NB4 (cell line): ENCODE results near the gene CAPN12.

ENCODE experiments used
- DNase-seq: peaks from one replicate; pipeline ENCODE4 v3.0.0; 2010; ENCODE audit warnings: low read depth
- H3K4me3 ChIP-seq: one replicate; pipeline ENCODE4 v1.5.1; 2011; ENCODE audit warnings: mild to moderate bottlenecking, low read depth, low read length, moderate library complexity
- MYC ChIP-seq: IDR thresholded peaks from 2 replicates; pipeline ENCODE4 v1.6.1; 2011; ENCODE audit warnings: low read depth, low read length
- POLR2A ChIP-seq: IDR thresholded peaks from 2 replicates; pipeline ENCODE4 v1.6.1; 2011; ENCODE audit warnings: mild to moderate bottlenecking; ENCODE audit not compliant: insufficient read length; ENCODE audit errors: extremely low read depth
- TF ChIP-seq, protein P1 (sequence below): IDR thresholded peaks from one replicate; pipeline ENCODE4 v1.5.1; 2012; ENCODE audit warnings: low read depth, low read length
- TF ChIP-seq, protein P2 (sequence below): IDR thresholded peaks from 2 replicates; pipeline ENCODE4 v1.6.1; 2011; ENCODE audit warnings: low read depth, low read length

CAPN12 gene

DNA sequence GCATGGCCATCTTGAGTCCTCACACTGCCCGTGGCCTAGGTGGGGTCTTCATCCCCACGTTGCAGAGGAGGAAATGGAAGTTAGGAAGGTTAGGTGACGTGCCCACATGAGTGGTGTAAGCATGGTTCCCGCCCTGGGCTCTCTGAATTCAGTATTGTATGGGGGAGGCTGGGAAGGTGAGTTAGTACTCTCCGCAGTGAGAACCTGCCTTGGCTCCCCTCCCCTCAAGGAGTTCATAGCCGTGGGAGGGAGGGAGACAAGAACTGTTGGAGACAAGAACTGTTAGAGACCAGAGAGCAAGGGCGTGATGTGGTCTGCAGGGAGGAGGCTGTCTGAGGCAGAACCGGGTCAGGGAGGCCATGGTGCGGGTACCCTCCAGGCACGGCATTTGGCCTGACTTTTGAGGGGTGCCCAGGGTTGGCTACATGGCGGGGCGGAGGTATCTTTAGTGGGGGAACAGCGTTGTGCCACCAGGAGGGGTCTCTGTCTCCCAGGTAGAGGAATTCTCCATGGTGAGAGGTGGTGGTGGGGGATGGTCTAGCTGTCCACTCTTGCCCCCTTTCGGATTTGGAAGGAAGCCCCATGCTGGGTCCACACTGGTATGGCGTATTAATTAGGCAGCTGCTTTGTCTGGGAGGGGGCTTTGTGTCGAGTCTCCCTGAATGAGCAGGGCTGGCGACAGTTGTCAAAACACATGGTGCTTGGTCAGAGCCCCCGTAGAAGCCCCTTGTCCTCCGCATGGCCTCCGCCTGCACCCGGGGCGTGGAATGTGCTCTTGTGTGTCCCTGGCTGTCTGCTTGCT is 45.8 kb downstream of the CAPN12 start:
- no peak for DNase-seq
- TF ChIP-seq, protein P1, sequence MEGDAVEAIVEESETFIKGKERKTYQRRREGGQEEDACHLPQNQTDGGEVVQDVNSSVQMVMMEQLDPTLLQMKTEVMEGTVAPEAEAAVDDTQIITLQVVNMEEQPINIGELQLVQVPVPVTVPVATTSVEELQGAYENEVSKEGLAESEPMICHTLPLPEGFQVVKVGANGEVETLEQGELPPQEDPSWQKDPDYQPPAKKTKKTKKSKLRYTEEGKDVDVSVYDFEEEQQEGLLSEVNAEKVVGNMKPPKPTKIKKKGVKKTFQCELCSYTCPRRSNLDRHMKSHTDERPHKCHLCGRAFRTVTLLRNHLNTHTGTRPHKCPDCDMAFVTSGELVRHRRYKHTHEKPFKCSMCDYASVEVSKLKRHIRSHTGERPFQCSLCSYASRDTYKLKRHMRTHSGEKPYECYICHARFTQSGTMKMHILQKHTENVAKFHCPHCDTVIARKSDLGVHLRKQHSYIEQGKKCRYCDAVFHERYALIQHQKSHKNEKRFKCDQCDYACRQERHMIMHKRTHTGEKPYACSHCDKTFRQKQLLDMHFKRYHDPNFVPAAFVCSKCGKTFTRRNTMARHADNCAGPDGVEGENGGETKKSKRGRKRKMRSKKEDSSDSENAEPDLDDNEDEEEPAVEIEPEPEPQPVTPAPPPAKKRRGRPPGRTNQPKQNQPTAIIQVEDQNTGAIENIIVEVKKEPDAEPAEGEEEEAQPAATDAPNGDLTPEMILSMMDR = no peak
- H3K4me3 ChIP-seq = no peak overlapping the region

DNA sequence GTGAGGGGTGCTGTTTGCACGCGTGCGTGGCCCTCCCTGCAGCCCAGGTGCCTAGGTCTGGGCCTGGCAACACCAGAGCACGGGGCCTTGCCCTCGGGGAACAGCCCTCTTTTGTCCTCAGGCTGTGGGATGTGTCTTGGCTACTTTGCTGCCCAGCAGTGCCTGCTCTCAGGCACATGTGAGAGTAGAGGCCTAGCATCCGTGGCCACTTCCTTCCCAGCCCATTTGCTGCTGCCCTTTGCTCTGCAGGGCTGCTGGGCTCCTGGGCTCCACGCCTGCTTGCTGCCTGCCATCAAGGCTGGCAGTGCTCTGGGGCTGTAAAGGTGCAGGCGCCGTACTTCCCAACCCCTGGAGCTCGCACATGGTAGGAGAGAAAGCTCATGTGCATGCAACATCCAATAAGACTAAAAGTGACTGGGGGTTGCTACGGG is 46.6 kb downstream of the CAPN12 start:
- DNase-seq = no peak
- TF ChIP-seq, protein P2, sequence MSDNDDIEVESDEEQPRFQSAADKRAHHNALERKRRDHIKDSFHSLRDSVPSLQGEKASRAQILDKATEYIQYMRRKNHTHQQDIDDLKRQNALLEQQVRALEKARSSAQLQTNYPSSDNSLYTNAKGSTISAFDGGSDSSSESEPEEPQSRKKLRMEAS = no peak
- TF ChIP-seq, protein P1 = no peak
- TF ChIP-seq POLR2A (no peak), MYC (no peak)
- no peak overlapping the region for H3K4me3 ChIP-seq

DNA sequence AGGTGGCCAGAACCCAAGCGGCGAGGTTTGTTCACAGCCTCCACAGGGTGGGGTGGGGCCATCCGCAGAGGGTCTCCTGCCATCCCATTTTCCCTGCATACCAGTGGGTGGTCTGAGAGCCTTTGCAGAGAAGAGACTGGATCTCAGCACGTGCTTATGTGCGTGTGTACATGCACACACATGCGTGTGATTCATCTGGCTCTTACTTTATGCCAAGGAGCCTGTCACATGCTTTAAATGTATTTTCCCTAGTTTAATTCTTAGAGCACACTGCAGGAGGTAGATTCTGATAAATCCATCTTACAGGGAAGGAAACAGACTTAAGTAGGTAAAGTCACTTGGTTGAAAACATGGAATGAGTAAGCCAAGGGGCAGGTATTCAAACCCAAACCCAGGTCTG is 47.1 kb downstream of the CAPN12 start:
- no peak for DNase-seq
- TF ChIP-seq, protein P2 = no peak
- TF ChIP-seq POLR2A (no peak), MYC (no peak)
- TF ChIP-seq, protein P1 = no peak
- no peak overlapping the region for H3K4me3 ChIP-seq

DNA sequence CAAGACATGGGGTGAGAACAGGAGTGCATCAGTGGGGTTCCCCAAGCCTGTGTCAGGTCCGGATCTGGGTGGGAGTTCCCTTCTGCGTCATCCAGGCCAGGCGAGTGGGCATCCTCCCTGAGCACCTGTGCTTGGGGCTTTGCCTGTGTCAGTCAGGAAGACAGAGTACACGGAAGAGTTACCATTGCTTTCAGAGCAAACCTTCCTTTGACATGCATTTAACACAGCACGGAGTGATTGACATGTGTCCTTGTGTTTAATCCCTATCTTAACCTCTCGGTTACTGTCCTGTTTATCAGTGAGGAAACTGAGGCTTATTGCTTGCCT is 47.6 kb downstream of the CAPN12 start:
- no peak for DNase-seq
- H3K4me3 ChIP-seq = no peak overlapping the region
- TF ChIP-seq, protein P2 = no peak
- TF ChIP-seq, protein P1 = no peak
- no peak for TF ChIP-seq MYC
- no peak for TF ChIP-seq POLR2A

DNA sequence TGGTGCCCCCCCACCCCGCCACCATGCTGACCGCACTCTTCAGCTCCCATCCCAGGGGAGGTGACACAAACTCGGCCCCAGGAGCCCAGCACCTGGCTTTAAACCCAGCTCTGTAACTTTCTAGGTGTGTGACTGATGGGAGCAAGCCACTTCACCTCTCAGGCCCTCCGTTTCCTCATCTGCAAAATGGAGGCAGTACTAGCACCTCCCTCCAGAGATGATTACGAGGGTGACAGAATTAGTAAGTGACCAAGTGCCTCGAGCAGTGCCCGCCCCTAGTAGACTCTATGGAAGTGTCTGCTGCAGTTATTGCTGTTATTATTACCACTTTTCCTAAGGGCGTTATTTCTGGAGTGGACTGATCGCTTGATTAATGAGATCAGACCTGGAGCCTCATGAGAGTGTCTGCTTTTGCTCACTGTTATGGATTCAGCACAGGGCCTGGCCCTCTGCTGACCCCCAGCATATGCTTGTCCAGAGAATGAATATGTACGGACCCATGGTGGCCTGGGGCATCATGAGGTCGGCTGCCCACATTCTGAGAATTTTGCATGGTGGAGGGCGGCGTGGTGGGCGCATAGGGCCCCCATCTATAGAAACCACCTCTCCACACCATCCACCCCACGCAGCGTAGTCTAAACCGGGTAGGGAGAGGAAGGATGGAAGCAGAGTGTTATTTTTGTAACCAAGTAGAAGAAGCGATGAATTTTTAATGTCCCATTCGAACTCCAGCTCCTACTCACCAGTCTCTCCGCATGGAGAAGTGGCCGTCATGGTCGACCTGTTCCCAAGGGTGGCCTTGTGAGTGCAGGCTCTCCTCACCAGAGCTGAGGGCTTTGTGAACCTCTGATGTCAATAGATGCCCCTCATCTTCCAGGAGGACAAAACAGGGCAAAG is 48.2 kb downstream of the CAPN12 start:
- DNase-seq = no peak

More for the DNA sequence above, 48.2 kb downstream of the CAPN12 start:
- H3K4me3 ChIP-seq = no peak overlapping the region
- TF ChIP-seq, protein P1 = no peak
- TF ChIP-seq, protein P2 = no peak
- TF ChIP-seq MYC = no peak
- no peak for TF ChIP-seq POLR2A
